ENCODE data around the gene CGRRF1. TPM values are rescaled to one million over a fixed set of nuclear protein-coding genes. Genes with fewer than 3 reads are reported as not detected.
A peak's percentile ranks its signal among the peaks of the same experiment; 100 is the strongest.

CGRRF1 gene
- total RNA-seq, 1 donor from 2014 or later, result 16.7 TPM

GRCh38 chr14:54471641-54472040 is 38.1 kb upstream of the CGRRF1 start:
- Mint-ChIP-seq H3K9me3 (peaks cover 9% of the 10 kb centered on the region), H3K4me1 (ENCODE audit: unreplicated experiment) (peaks cover 20% of the 10 kb centered on the region), H3K27ac (no peak overlapping the region), H3K36me3 (peaks cover 18% of the 10 kb centered on the region), H3K4me3 (no peak overlapping the region), H3K27me3 (no peaks in the 10 kb centered on the region)
- no peak for TF ChIP-seq CTCF (conservative IDR thresholded peaks at IDR 0.05)
- no peak for DNase-seq (ENCODE audit: extremely low spot score, unreplicated experiment)

- Mint-ChIP-seq H3K36me3 (peaks cover 19% of the 10 kb centered on the region), H3K9me3 (peaks cover 8% of the 10 kb centered on the region), H3K4me1 (ENCODE audit: unreplicated experiment) (peaks cover 20% of the 10 kb centered on the region), H3K27me3 (no peaks in the 10 kb centered on the region), H3K27ac (no peak overlapping the region), H3K4me3 (no peak overlapping the region)
- DNase-seq (ENCODE audit: extremely low spot score, unreplicated experiment), result no peak
- TF ChIP-seq CTCF (conservative IDR thresholded peaks at IDR 0.05), result no peak
These were observed 37.4 kb upstream of the CGRRF1 start for GRCh38 chr14:54472315-54472714.

GRCh38 chr14:54474232-54474793 is 35.4 kb upstream of the CGRRF1 start:
- peaks cover 26% of the 10 kb centered on the region for H3K36me3 Mint-ChIP-seq
- H3K4me3 Mint-ChIP-seq, result no peak overlapping the region
- peaks cover 20% of the 10 kb centered on the region for H3K4me1 Mint-ChIP-seq (ENCODE audit: unreplicated experiment)
- H3K9me3 Mint-ChIP-seq, result no peaks in the 10 kb centered on the region
- no peak for DNase-seq (ENCODE audit: extremely low spot score, unreplicated experiment)
- H3K27ac Mint-ChIP-seq, result no peak overlapping the region
- TF ChIP-seq CTCF (conservative IDR thresholded peaks at IDR 0.05), result no peak
- H3K27me3 Mint-ChIP-seq, result no peaks in the 10 kb centered on the region

GRCh38 chr14:54475187-54475899 is 34.4 kb upstream of the CGRRF1 start:
- peak overlapping the region; percentile 33 for H3K27ac Mint-ChIP-seq
- no peaks in the 10 kb centered on the region for H3K9me3 Mint-ChIP-seq
- no peak for TF ChIP-seq CTCF (conservative IDR thresholded peaks at IDR 0.05)
- DNase-seq (ENCODE audit: extremely low spot score, unreplicated experiment), result no peak
- no peaks in the 10 kb centered on the region for H3K27me3 Mint-ChIP-seq
- H3K4me1 Mint-ChIP-seq (ENCODE audit: unreplicated experiment), result peaks cover 20% of the 10 kb centered on the region
- H3K36me3 Mint-ChIP-seq, result peaks cover 25% of the 10 kb centered on the region
- no peak overlapping the region for H3K4me3 Mint-ChIP-seq

- H3K9me3 Mint-ChIP-seq, result no peaks in the 10 kb centered on the region
- no peak for DNase-seq (ENCODE audit: extremely low spot score, unreplicated experiment)
- TF ChIP-seq CTCF (conservative IDR thresholded peaks at IDR 0.05), result no peak
- H3K36me3 Mint-ChIP-seq, result peaks cover 23% of the 10 kb centered on the region
- peaks cover 20% of the 10 kb centered on the region for H3K4me1 Mint-ChIP-seq (ENCODE audit: unreplicated experiment)
- H3K27me3 Mint-ChIP-seq, result no peaks in the 10 kb centered on the region
- H3K4me3 Mint-ChIP-seq, result no peak overlapping the region
- peak overlapping the region; percentile 33 for H3K27ac Mint-ChIP-seq
These were observed 33.8 kb upstream of the CGRRF1 start for GRCh38 chr14:54475911-54476310.
